ENCODE data around the gene FIG4.
"Not testable (repeated sequence)": the region's sequence is repeated elsewhere in the genome, so short reads cannot be mapped to it uniquely, and the experiment has no call there.

The FIG4 gene

GRCh38 chr6:109800771-109801170, 109.7 kb downstream of the FIG4 start:
- no peak for DNase-seq

- no peak for DNase-seq
These were observed 110.7 kb downstream of the FIG4 start for GRCh38 chr6:109801794-109802193.

GRCh38 chr6:109804020-109804419, 112.9 kb downstream of the FIG4 start:
- DNase-seq, result no peak

- DNase-seq, result no peak
These were observed 116.8 kb downstream of the FIG4 start for GRCh38 chr6:109807881-109808280.

- DNase-seq, result no peak
These were observed 117.7 kb downstream of the FIG4 start for GRCh38 chr6:109808837-109809236.

GRCh38 chr6:109815054-109815453, 124.0 kb downstream of the FIG4 start:
- no peak for DNase-seq

GRCh38 chr6:109816452-109817374, 125.6 kb downstream of the FIG4 start:
- DNase-seq, result no peak

- no peak for DNase-seq
These were observed 129.7 kb downstream of the FIG4 start for GRCh38 chr6:109820706-109821350.

- DNase-seq, result no peak
These were observed 130.3 kb downstream of the FIG4 start for GRCh38 chr6:109821428-109821827.

GRCh38 chr6:109824105-109824504, 133.0 kb downstream of the FIG4 start:
- DNase-seq, result no peak

- no peak for DNase-seq
These were observed 135.5 kb downstream of the FIG4 start for GRCh38 chr6:109826551-109826950.

GRCh38 chr6:109831352-109831751, 140.3 kb downstream of the FIG4 start:
- not testable (repeated sequence) for DNase-seq

GRCh38 chr6:109834131-109834530, 143.0 kb downstream of the FIG4 start:
- DNase-seq, result no peak

GRCh38 chr6:109834595-109835437, 143.7 kb downstream of the FIG4 start:
- no peak for DNase-seq

GRCh38 chr6:109840034-109840433, 148.9 kb downstream of the FIG4 start:
- DNase-seq, result no peak

- no peak for DNase-seq
These were observed 149.7 kb downstream of the FIG4 start for GRCh38 chr6:109840796-109841195.

- no peak for DNase-seq
These were observed 150.8 kb downstream of the FIG4 start for GRCh38 chr6:109841869-109842268.

GRCh38 chr6:109852713-109853112, 161.6 kb downstream of the FIG4 start:
- DNase-seq, result no peak

- no peak for DNase-seq
These were observed 162.3 kb downstream of the FIG4 start for GRCh38 chr6:109853426-109853825.

- DNase-seq, result no peak
These were observed 162.9 kb downstream of the FIG4 start for GRCh38 chr6:109853951-109854350.

GRCh38 chr6:109854541-109855308, 163.6 kb downstream of the FIG4 start:
- DNase-seq, result no peak

- DNase-seq, result not testable (repeated sequence)
These were observed 164.5 kb downstream of the FIG4 start for GRCh38 chr6:109855476-109856040.

Data from GDM1 (cell line).